ENCODE data around the gene TMEM53. TPM values are rescaled to one million over a fixed set of nuclear protein-coding genes. Genes with fewer than 3 reads are reported as not detected.

The TMEM53 gene
- total RNA-seq, 2 donors from 2014 or later, result 2.7 to 6.9 TPM

DNA sequence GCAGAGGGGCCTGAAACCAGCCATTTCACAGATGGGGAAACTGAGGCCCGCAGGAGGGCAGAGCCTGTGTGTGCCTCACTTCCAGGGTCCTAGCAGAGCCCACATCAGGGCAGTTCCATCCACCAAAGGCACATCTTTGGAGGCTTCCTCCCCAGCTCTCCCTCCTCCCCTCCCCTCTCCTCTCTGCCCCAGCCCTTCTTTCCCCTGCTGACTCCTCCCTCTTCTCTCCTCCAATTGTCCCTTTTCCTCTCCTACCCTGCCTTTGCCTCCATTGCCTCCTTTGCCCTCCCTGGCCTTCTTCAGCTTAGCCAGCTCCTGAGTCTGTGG is 56.6 kb downstream of the TMEM53 start:
- no peak overlapping the region for H3K4me3 ChIP-seq
- H3K27me3 ChIP-seq (replicated peaks; ENCODE audit: insufficient read depth), result no peaks in the 10 kb centered on the region
- H3K4me1 ChIP-seq (replicated peaks), result no peaks in the 10 kb centered on the region
- no peaks in the 10 kb centered on the region for H3K36me3 ChIP-seq
- no peak for DNase-seq (ENCODE audit: low spot score)
- H3K27ac ChIP-seq, result no peak overlapping the region
- 100% methylated on average over 1 of the region's 1 CpG for WGBS
- intact Hi-C loops (cut with DNase I), result no loop called here
- no peak for TF ChIP-seq CTCF (IDR thresholded peaks at IDR 0.05)
- no peak for TF ChIP-seq POLR2A (IDR thresholded peaks at IDR 0.05)
- no peaks in the 10 kb centered on the region for H3K9me3 ChIP-seq

DNA sequence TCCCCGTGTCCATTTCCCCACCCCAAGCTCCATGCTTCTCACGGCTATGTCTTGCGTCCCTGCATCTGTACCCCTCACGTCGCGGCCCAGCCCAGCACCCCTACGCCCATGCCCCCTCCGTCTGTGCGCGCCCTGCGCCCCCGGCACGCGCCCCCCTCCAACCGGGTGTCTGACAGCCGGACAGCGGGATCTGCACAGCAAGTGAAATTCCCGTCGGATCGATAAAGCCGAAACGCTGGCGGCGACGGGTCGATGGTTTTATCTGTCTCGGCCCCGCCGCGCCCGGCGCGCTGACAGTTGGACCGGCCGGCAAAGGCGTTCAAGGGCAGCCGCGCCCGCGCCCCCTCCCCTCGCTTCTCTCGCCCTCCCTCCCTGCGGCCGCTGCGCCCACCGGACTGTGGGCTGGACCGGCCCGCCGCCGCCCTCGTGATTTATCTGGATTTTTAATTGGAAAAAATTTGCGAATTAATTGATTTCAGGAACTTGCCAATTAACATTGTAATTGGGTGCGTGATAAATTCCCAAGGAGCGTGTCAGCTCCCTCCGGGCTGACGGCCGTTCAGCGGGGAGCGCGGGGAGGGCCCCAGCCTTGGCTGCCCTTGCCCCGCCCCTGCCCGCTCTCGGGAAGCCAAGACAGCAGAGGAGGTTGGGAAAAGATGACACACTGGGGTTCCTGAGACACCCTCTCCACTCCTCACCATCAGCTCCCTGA is 57.1 kb downstream of the TMEM53 start:
- no peak for DNase-seq (ENCODE audit: low spot score)
- H3K4me3 ChIP-seq, result peak overlapping the region; percentile 14 to 21
- no peaks in the 10 kb centered on the region for H3K4me1 ChIP-seq (replicated peaks)
- no peaks in the 10 kb centered on the region for H3K27me3 ChIP-seq (replicated peaks; ENCODE audit: insufficient read depth)
- no peak for TF ChIP-seq CTCF (IDR thresholded peaks at IDR 0.05)
- no peak for TF ChIP-seq POLR2A (IDR thresholded peaks at IDR 0.05)
- no peak for TF ChIP-seq POLR2AphosphoS5 (IDR thresholded peaks at IDR 0.05)
- WGBS, result 24% methylated on average over 63 of the region's 63 CpGs
- no peak overlapping the region for H3K27ac ChIP-seq
- H3K9me3 ChIP-seq, result no peaks in the 10 kb centered on the region
- no peaks in the 10 kb centered on the region for H3K36me3 ChIP-seq
- intact Hi-C loops (cut with DNase I), result no loop called here

DNA sequence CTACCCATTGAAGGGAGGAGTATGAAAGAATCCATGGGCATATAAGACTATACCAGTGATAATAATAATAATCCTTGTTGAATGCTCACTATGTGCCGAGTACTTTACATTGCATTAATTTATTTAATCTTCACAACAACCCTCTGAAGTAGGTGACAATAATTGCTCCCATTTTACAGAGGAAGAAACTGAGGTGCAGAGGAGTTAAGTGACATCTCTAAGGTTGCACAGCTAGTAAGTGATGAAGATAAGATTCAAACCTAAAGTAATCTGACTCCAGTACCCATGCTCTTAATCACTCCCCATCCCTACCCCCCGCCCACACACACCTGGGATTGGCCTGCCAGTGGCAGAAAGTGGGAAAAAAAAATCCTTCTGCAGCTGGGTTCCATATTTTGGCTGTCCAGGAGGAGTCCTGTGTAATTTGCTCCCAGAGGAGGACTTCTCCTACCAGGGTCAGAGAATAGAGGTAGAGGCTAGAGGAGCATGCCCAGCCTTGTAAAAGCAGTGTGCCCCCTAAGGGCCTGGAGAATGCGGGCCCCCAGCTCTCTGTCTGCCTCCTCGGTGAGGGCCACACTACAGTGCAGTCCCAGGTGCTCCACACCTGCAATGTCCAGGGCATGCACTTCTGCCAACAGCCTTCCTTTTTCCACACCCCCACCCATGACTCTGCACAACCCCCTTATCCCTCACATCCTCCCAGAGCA is 57.8 kb downstream of the TMEM53 start:
- TF ChIP-seq POLR2AphosphoS5 (IDR thresholded peaks at IDR 0.05), result no peak
- no peak for TF ChIP-seq POLR2A (IDR thresholded peaks at IDR 0.05)
- TF ChIP-seq CTCF (IDR thresholded peaks at IDR 0.05), result no peak
- intact Hi-C loops (cut with DNase I), result no loop called here
- H3K27ac ChIP-seq, result no peak overlapping the region
- no peaks in the 10 kb centered on the region for H3K9me3 ChIP-seq
- H3K36me3 ChIP-seq, result no peaks in the 10 kb centered on the region
- H3K4me1 ChIP-seq (replicated peaks), result no peaks in the 10 kb centered on the region
- no peaks in the 10 kb centered on the region for H3K27me3 ChIP-seq (replicated peaks; ENCODE audit: insufficient read depth)
- 70% methylated on average over 4 of the region's 4 CpGs for WGBS
- no peak overlapping the region for H3K4me3 ChIP-seq
- DNase-seq (ENCODE audit: low spot score), result no peak

DNA sequence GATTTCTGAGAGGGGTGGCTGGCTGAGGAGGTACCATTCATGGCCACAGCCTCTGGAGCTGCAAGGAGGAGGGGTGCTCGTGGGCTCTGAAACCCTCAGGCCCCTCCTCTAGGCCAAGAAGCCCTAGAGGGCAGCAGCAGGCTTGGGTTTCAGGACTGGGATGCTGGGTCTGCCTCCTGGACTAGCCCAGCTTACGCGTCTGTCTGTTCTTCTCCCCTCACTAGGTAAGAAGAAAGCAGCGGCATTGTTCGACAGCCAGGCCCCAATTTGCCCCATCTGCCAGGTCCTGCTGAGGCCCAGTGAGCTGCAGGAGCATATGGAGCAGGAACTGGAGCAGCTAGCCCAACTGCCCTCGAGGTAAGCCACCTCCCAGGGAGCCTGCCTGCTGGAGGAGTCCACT is 60.3 kb downstream of the TMEM53 start:
- TF ChIP-seq CTCF (IDR thresholded peaks at IDR 0.05) (no peak), POLR2AphosphoS5 (IDR thresholded peaks at IDR 0.05) (no peak), POLR2A (IDR thresholded peaks at IDR 0.05) (no peak)
- intact Hi-C loops (cut with DNase I), result no loop called here
- Histone ChIP-seq H3K36me3 (no peaks in the 10 kb centered on the region), H3K4me1 (replicated peaks) (no peaks in the 10 kb centered on the region), H3K9me3 (no peaks in the 10 kb centered on the region), H3K27ac (no peak overlapping the region), H3K4me3 (no peak overlapping the region), H3K27me3 (replicated peaks; ENCODE audit: insufficient read depth) (no peaks in the 10 kb centered on the region)
- DNase-seq (ENCODE audit: low spot score), result no peak
- 76% methylated on average over 1 of the region's 6 CpGs for WGBS

DNA sequence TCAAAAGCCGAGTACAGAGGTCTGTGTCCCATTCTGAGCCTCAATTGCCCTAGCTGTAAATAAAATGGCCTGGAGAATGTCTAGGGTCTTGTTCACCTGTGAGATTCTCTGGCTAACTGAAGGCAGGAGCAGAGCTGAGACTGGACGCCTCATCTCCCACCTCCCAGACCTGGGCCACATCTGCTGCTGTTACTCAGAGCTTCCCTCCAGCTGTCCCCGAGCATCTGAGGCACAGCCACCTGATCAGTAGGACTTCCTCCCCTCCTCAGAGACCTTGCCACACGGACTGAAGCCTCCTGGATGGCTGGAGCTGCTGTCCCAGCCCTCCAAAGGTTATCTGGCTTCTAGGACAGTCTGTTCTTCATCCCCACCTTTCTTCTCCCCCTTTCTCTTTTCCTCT is 62.4 kb downstream of the TMEM53 start:
- no peak for TF ChIP-seq POLR2A (IDR thresholded peaks at IDR 0.05)
- TF ChIP-seq POLR2AphosphoS5 (IDR thresholded peaks at IDR 0.05), result no peak
- no peak for TF ChIP-seq CTCF (IDR thresholded peaks at IDR 0.05)
- Histone ChIP-seq H3K36me3 (no peaks in the 10 kb centered on the region), H3K27ac (no peak overlapping the region), H3K9me3 (no peaks in the 10 kb centered on the region), H3K4me1 (replicated peaks) (no peaks in the 10 kb centered on the region), H3K4me3 (no peak overlapping the region), H3K27me3 (replicated peaks; ENCODE audit: insufficient read depth) (no peaks in the 10 kb centered on the region)
- intact Hi-C loops (cut with DNase I), result loop anchor here (2.0 kb wide), 1 partner anchor 41 kb away; no protein-coding TSS in a partner anchor
- 66% methylated on average over 4 of the region's 4 CpGs for WGBS
- no peak for DNase-seq (ENCODE audit: low spot score)

Measured in prostate gland (tissue), 2 donors.